Measurements from ENCODE around the gene CALHM6. TPM values are rescaled to one million over a fixed set of nuclear protein-coding genes. Genes with fewer than 3 reads are reported as not detected.

The CALHM6 gene
- total RNA-seq, 1 experiment from 2014 or later, result not detected

GRCh38 chr6:116468293-116468692 is 7.1 kb downstream of the CALHM6 start (continued):
- no peak for TF ChIP-seq REST (IDR thresholded peaks at IDR 0.05; ENCODE audit: low read depth)

GRCh38 chr6:116471531-116471930 is 10.4 kb downstream of the CALHM6 start:
- H3K27me3 ChIP-seq (ENCODE audit: insufficient read depth, low read length), result no peaks in the 10 kb centered on the region
- ATAC-seq (no peak), DNase-seq (ENCODE audit: low read depth, low spot score) (no peak)
- no peaks in the 10 kb centered on the region for H4K20me1 ChIP-seq (ENCODE audit: insufficient read depth)
- no peaks in the 10 kb centered on the region for H3K79me2 ChIP-seq (ENCODE audit: insufficient read depth, low read length)
- H3K36me3 ChIP-seq (ENCODE audit: control insufficient read depth in 1 of 2, insufficient read depth in 2 of 2, low read length in 2 of 2), result no peaks in the 10 kb centered on the region
- no peak overlapping the region for H3K4me3 ChIP-seq (replicated peaks in 1 of 2; ENCODE audit: low read depth in 1 of 2, low read length in 2 of 2)
- no peak overlapping the region for H3K27ac ChIP-seq (ENCODE audit: low read depth, low read length)
- RAD21 ChIA-PET (ENCODE audit: low non-redundant PET in 1 of 2, low total read pairs in 2 of 2, uncharacterized antibody in 2 of 2, unreplicated experiment in 2 of 2), result no interaction called here
- intact Hi-C loops (cut with micrococcal nuclease), result no loop called here
- no peak overlapping the region for H3K9ac ChIP-seq (ENCODE audit: low read length)
- POLR2A ChIA-PET, result no interaction called here
- no peaks in the 10 kb centered on the region for H3K9me3 ChIP-seq (ENCODE audit: control insufficient read depth in 1 of 2, insufficient read depth in 1 of 2, low read depth in 1 of 2, low read length in 2 of 2)
- no peak overlapping the region for H2AFZ ChIP-seq (ENCODE audit: low read depth, low read length, poor library complexity, severe bottlenecking)
- CTCF ChIA-PET, result no interaction called here
- H3K9me2 ChIP-seq (ENCODE audit: insufficient read depth), result no peaks in the 10 kb centered on the region
- no peaks in the 10 kb centered on the region for H3K4me1 ChIP-seq (ENCODE audit: control insufficient read depth in 1 of 2, insufficient read depth in 2 of 2, low read length in 2 of 2)
- no peak overlapping the region for H3K4me2 ChIP-seq (ENCODE audit: low read length)
- no peak for TF ChIP-seq MAX (IDR thresholded peaks at IDR 0.05)
- TF ChIP-seq SP1 (IDR thresholded peaks at IDR 0.05; ENCODE audit: low read depth), result no peak
- TF ChIP-seq JUND (IDR thresholded peaks at IDR 0.05), result no peak
- TF ChIP-seq SIN3A (IDR thresholded peaks at IDR 0.05; ENCODE audit: low read depth), result no peak
- TF ChIP-seq CEBPB (IDR thresholded peaks at IDR 0.05; ENCODE audit: low read depth), result no peak
- TF ChIP-seq RAD21 (IDR thresholded peaks at IDR 0.05; ENCODE audit: low read depth), result no peak
- no peak for TF ChIP-seq CBX3 (IDR thresholded peaks at IDR 0.05; ENCODE audit: low read depth)
- TF ChIP-seq ZNF274 (IDR thresholded peaks at IDR 0.05; ENCODE audit: low read depth, low read length), result no peak
- no peak for TF ChIP-seq TCF7L2 (IDR thresholded peaks at IDR 0.05; ENCODE audit: borderline replicate concordance, extremely low read depth, insufficient read depth, insufficient read length)
- TF ChIP-seq ZBTB33 (IDR thresholded peaks at IDR 0.05; ENCODE audit: extremely low read depth, insufficient replicate concordance, low read length), result no peak
- no peak for TF ChIP-seq EGR1 (IDR thresholded peaks at IDR 0.05; ENCODE audit: low read depth)
- no peak for TF ChIP-seq POLR2A (IDR thresholded peaks at IDR 0.05; ENCODE audit: borderline replicate concordance, extremely low read depth, insufficient read depth, insufficient read length)
- no TSS peak for BruUV-seq (replicated peaks)
